COLO668 (cell line): ENCODE measurements around the gene IDH1.
"Not testable (repeated sequence)": the region's sequence is repeated elsewhere in the genome, so short reads cannot be mapped to it uniquely, and the experiment has no call there.

Experiments used
- DNase-seq: peaks from one replicate; lab custom pipeline; 2025; ENCODE audit not compliant: unreplicated experiment; lab: John Stamatoyannopoulos, UW

The IDH1 gene

DNA sequence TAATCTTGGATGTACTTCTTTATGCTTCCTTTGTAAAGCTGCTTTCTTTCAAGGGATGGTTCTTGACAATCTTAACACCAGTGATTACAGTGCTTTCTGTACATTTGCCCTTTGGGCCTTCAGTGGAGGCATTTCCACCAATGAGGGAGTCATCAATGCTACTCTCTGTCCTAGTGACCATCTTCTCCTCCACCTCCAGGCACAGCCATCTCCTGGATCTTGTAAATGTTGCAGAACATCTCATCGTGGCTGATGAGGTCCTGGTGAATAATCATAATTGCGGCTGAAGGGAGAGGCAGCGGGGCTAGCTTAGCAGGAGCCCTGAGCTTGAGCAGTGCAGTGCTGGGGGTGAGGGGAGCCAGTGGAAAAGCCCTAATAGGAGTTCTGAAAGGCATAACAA is 32.5 kb downstream of the IDH1 start:
- no peak for DNase-seq

DNA sequence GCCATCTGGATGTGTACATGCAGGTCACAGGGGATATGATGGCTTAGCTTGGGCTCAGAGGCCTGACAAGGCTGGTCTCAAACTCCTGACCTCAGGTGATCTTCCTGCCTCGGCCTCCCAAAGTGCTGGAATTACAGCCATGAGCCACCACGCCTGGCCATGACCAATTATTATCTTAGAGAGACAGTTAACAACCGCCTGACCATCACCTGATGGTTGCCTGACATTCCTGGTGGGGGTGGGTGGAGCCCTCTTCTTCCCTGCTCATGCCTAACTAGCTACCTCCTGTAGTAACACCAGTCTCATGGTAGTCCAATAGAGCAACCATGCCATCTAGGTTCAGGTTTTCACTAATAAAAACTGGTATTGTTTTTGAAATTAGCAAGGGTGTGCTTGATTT is 33.0 kb downstream of the IDH1 start:
- not testable (repeated sequence) for DNase-seq

DNA sequence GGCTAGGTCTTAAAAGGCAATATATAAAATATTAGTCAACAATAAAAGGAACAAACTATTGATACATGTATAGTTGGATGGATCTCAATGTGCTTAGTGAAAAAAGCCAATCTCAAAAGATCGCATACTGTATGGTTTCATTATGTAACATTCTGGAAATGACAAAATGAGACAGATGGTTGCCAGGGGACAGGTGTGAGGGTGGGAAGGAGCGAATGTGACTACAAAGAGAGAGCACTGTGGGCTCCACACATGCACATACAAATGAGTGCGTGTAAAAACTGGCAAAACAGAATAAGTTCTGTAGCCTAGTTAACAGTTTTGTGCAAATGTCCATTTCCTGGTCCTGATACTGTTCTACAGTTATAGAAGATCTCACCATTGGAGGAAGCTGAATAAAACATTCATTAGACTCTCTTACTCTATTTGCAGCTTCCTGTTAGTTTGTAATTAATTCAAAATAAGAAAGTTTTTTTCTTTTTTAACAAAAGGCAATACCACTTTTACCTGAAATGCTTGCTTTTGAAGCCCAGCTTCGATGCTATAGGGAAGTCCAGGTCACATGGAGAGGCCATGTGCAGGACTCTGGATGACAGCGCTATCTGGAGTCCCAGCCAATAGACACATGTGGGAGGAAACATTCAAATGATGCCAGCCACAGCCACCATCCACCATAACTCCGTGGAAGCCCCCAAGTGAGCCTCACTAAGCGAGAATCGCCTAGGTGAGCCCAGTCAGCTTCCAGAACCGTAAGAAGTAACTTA is 44.0 kb downstream of the IDH1 start:
- DNase-seq: no peak

DNA sequence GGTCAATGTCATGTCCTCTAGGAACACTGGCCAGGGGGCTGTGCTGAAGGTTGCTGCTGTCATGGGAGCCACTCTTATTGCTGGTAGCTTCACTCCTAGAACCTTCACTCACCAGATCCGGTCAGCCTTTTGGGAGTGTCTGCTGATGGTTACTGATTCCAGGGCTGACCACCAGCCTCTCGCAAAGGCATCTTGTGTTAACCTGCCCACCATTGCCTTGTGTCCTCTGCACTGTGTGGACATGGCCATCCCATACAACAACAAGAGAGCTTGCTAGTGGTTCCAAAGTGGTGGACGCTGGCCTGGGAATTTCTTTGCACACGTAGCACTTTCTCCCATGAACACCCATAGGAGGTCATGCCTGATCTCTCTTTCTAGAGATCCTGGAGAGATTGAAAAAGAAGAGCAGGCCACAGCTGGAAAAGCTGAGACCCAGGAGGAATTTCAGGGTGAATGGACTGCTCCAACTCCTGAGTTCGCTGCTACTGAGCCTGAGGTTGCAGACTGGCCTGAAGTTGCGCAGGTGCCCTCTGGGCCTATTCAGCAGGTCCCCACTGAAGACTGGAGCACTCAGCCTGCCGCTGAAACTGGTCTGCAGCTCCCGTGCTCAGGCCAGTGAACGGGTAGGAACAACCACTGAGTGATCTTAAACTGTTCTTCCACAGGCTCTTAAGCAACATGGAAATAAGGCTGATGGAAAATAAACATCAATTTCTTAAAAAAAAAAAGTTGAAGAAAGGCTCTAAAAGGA is 46.4 kb downstream of the IDH1 start:
- no peak for DNase-seq

DNA sequence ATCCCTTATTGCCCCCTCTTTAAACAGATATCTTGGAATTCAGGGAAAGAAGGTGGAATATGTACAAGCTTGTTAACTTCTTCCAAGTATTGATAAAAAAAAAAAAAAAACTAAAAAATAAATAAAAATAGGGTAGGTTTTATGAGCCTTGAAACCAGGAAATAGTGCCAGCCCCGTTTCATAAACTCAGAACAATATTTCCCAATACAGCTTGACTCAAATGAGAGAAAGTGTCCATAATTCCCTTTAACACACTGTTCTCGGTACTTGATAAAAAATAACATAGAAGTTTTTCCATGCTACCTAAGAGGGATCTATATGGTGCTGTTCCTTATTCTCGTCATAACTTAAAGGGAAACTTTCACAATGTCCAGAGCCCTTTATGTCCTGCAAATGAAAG is 47.1 kb downstream of the IDH1 start:
- DNase-seq: no peak

DNA sequence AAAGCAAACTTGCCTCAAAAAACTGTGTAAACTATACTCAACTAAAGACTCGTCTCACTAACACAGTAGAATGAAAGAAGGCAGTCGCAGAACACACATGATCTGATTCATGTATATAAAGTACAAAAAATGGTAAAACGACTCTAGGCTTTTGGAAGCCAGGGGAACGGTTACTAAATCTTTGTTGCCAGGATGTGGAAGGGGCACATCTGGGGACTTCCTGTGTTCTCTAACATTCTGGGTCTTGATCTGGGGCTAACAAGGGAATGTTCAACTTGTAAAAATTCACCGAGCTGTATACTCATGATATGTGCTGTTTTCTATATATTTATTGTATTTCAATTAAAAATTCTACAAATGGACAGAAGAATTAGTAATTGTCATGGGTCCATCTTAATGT is 50.7 kb downstream of the IDH1 start:
- no peak for DNase-seq

DNA sequence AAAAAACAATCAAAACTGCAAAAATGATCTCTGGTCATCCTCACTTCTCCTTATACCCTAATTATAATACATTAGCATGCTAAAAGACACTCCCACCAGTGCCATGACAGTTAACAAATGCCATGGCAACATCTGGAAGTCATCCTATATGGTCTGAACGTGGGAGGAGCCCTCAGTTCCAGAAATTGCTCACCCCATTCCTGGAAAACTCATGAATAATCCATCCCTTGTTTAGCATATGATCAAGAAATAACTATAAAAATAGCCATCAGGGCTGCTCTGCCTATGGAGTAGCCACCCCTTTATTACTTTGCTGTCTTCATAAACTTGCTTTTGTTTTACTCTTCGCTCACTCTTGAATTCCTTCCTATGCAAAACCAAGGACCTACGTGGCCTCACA is 59.3 kb downstream of the IDH1 start:
- no peak for DNase-seq

DNA sequence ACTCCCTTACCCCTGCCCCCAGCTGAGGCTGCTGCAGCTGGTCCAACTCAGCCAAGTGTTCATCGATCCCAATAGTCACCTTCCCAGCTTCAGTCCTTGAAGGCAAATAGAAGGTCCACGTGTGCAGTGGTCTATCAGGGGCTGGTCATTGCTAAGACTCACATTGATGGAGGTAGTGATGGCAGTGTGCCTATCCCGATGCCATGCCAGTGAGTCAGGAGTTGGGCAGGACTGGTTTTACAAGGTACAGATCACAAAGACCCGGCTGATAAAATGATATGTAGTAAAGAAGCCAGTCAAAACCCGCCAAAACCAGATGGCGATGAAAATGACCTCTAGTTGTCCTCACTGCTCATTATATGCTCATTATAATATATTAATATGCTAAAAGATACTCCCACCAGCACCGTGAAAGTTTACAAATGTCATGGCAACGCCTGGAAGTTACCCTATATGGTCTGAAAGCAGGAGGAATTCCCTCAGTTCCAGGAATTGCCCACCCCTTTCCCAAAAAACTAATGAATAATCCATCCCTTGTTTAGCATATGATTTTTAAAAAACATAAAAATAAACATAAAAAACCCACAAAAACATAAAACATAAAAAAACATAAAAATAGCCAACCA is 62.1 kb downstream of the IDH1 start:
- DNase-seq: no peak

DNA sequence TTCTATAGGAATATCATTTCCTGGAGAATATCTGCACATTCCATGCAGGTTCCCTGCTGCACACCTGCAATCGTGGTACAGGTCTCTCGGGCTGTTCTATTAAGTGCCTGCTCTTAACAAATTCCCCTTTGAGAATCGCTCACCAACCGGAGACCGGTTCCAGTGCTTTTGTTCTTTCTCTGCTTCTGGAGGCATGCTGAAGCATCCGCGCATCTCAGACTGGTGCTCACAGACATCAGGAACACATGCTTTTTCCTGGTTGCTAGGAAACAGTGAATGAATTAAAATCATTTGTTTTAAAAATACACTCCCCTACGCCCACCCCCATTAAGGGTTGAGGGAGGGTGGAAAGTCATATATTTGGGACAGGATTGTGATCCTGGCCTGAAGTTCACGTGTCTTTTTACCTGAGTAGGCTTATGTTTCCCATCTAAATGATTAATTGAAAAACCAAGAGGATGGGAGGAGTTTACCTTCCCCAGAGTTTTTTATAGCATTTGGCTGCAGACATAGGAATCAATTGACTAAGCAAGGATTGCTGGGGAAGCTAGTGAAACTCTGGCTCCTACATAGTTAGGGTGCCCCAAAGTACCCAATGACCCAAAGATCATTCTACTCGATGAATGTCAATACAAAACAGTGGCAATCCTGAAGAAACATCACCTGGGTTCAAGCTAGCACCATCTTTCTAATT is 64.9 kb downstream of the IDH1 start, which contains the start of gene C2orf80:
Gene C2orf80 (minus strand): TSS at position 221 of the 694 bp plus-strand sequence. CDS start 3,044 bp downstream, outside the sequence.
- no peak for DNase-seq

DNA sequence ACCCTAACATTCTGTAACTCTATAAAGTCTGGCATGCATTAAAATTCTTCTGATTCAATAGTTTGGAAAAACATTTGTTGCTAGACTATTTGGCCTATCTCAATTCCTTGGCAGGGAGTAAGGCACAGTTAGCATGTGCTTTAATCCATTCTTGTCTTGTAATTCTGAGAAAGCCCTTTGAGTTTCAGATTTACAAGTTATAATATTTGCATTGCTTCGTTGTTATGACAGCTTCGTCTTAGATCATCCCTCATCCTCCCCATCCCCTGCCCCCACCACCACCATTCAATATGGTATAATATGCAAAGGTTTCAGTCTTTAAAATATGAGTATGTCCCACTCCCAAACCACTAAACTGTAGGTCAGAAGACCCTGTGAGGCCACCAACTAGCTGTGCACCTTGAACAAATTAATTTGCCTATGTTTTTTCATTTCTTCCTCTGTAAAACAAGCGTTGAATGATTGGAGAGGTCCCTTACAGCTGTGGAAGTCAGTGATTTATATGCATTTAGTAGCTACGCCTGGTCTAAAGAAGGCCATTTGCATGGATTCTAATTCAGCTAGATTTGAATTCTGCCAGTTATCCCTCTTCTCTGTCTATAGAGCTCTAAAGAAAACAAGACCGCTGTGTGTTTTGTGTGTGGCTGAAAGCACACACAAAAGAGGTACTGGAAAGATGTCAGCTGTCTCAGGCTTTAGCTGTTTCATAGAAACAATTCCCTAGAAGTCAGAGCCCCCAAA is 65.6 kb downstream of the IDH1 start:
- DNase-seq: no peak

DNA sequence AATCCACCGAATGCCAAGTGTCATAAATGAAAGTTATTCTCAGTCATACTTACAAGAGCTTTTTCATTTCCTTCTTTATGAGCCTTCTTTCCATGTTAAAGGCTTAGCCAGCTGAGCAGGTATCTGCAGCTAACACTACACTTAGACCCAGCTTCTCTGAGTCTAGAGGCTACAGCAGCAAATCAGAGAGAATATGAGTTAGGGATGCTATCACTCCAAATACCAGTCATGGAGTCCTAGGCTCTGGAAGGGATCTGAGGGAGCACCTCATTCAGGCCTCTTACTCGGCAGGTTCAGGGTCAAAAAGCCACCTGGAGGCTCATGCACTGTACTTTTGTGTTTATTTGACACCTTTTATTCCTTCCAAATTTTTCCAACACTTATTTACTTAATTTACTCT is 68.0 kb downstream of the IDH1 start:
- no peak for DNase-seq

DNA sequence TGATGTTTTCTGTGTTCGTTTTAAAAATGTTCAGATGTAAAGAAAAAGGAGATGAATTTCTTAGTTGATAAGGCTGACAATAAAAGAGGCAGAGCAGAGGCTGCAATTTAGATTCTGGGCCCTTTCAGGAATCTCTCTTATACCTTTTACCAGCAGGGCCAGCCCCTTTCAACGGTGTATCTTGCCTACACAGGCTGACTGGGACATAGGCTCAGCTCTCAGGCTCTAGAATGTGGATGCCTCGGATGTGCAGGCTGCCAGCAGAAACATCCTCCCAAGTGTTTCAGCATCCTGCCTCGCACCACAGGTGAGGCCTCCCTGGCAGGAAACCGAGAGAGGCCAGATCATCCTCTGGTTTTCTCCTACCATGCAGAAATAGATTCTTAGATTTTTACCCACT is 68.4 kb downstream of the IDH1 start:
- DNase-seq: no peak
